Activated CD8-positive, alpha-beta memory T cell treated with anti-CD3 and anti-CD28 coated beads, Interleukin-2, amount 50 U/mL, for 48 hours (primary cell): ENCODE measurements around the gene TPPP.
"Not testable (repeated sequence)": the region's sequence is repeated elsewhere in the genome, so short reads cannot be mapped to it uniquely, and the experiment has no call there.

ENCODE experiments used
- DNase-seq: peaks from one replicate; pipeline ENCODE4 v3.0.0-alpha.2; 2020

Gene TPPP

DNA sequence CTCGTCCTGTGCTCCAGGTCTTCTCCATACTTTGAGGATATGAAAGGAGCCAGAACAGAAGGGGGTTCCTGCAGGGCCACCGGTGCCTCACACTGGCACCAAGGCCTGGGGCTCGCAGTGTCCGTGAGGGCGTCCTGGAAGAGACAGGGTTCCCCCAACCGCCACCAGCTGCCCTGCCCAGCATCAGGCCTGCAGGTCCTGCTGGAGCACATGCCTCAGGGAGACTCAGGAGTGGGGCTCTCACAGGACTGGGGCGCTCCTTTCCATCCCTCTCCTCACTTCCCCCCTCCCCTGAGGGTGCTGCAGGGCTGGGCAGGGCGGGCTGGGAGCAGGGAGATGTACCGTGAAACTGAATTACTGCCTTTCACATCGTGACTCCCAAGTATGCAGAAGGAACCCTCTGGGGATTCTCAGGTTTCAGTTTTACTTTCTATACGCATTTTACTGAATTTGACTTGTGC is 49.3 kb downstream of the TPPP start:
- no peak for DNase-seq

DNA sequence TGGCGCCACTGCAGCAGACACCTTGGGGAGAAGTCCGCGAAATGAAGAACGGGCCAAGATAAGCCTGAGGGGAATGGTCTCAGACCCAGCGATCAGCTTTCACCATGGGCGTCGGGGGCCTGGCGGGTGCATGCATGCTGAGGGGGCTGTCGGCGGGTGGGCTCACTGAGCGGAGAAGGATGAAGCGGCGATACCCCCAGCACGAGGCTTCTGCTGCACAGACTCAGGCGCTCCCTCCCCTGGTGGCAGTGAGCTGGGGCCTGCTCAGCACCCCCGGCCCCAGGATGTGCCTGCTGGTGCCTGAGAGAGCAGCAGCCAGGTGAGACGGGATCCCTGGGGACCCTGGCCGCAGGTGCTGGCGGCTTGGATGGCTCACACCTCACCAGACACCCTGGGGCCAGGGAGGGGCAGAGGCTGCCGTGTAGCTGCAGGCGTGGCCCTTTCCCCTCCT is 49.8 kb downstream of the TPPP start:
- DNase-seq = no peak

DNA sequence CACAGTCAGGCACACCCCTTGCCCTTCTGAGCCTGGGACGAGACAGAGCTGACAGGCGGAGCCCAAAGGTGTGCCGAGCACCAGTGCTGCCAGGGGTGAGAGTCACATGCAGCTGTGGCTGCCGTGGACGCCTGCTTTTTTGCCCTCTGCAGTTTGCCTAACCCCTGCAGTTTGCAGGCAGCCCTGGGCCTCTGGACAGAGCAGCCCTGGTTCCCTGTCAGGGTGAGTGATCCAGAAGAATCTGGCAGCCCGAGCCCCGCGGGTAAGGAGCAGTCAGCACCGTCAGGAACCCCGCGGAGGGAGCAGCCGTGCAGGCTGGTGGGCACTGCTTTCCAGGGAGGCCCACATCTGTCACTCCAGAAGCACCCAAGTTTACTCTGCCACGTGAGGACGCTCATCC is 50.7 kb downstream of the TPPP start:
- no peak for DNase-seq

DNA sequence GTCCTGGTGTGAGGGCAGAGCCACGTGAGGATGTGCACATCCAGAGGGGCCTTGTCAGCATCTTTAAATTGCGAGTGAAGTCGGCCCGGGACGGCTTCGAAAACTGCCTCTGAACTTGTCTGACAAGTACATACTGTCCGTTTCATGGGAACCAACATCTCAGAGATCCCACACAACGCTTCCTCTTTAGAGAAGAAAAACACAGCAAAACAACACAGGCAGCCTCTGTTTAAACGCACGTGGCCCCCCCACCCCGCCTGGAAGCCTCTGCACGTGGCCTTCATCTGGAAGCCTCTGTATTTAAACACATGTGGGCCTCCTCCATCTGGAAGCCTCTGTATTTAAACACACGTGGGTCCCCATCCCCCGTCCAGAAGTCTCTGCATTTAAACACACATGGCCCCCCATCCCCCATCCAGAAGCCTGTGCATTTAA is 51.8 kb downstream of the TPPP start:
- DNase-seq = no peak

DNA sequence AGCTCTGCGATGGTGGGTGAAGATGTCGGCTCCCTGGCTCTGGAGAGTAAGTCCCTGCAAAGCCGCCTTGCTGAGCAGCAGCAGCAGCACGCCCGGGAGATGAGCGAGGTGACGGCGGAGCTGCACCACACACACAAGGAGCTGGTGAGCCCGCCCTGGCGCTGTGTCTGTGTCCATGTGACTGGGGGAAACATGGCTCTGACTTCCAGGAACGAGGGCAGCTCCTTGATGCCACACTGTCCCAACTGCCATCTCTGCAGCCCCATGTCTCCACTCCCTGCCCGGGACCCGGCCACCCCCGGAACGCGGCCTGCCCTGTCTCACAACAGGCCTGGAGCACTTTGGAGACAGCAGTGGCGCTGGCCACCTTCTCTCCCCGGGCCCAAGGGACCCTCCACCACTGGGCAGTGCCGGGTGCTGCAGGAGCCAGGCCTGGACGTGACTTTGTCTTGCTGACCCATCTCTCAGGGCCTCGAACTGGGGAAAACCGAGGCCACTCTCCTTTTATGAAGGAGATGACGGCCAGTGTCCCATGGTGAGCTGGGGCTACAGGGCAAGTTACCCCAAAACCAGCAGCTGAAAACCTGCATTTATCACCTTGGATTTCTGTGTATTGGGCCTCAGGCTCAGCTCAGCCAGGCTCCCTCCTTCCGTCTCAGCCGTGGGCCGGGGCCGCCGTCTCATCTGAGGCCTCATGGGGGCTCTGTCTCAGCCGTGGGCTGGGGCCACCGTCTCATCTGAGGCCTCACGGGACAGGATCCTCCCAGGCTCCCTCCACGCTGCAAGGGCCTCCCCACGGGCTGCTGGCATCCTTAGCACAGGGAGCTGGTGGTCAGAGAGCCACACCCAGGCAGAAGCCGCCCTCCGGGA is 52.5 kb downstream of the TPPP start:
- DNase-seq = no peak

DNA sequence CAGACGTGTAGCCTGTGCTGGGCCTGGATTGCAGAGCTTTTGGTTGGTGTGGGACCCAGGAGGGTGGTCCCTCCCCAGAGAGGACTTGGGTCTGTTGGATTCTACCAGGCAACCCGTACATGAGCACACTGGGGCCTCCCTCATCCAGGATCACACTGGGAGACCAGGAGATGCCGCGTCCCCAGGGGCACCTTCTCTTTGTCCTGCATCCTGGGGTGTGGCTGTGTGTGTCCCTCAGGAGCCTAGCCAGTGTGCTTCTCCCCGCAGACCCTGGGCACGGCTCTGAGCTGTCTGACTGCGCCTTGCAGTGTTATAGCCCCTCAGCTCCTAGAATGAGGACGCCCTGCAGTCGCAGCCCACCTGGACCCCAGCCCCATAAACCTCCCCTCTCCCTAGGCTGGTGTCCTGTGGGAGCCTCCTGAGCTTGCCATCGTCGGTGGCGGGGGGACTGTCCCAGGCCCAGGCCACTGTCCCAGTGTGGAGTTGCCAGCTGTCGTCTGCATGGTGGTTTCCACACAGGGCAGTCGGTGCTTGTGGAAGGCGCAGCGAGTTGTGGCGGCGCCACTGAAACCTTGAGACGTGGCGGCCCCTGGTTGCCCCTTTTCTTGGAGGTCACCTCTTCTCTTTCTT is 53.5 kb downstream of the TPPP start:
- DNase-seq = no peak

DNA sequence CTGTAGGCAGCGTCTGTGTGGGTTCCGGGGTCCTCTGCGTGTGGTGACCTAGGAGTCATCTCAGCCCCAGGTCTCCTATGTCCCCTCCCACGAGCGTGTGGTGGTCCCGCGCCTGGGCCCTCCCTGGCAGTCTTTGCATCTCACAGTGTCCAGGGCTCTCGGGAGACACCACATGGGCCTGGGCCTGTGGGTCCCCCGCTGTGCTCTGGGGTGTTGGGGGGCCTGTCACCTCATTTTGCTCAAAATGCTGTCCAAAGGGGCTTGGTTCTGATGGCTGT is 54.0 kb downstream of the TPPP start:
- no peak for DNase-seq

DNA sequence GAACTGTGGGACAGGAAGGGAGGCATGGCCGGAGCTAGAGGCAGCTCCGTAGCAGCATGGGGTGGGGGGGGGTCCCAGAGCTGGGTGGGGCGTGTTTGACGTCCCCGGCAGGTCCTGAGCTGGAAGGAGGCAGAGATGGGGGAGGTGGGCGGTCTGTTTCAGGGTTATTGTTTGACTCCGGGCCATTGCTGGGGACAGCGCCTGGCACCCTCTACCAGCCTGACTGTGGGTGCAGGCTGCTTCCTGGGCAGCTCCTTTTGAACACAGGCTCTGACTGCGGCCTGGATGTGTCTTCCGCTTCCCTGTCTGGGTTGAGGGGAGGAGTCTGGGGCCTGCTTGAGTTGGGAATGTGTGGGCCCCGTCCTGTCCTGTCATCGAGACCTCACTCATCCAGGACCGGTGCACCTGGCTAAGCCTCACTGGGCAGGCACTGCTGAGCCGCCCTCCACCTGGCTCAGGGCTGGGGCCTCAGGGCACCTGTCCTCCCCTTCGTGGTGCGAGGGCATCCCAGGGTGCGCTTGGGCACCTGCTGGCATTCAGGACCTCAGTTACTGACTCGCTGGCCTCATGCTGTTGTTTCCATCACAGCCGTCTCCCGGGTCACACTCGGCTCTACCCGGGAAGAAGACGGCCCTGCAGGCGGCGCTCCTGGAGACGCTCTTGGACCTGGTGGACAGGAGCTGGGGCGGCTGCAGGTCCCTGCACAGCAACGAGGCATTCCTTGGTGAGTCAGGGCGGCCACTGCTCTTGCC is 54.5 kb downstream of the TPPP start:
- DNase-seq = no peak

DNA sequence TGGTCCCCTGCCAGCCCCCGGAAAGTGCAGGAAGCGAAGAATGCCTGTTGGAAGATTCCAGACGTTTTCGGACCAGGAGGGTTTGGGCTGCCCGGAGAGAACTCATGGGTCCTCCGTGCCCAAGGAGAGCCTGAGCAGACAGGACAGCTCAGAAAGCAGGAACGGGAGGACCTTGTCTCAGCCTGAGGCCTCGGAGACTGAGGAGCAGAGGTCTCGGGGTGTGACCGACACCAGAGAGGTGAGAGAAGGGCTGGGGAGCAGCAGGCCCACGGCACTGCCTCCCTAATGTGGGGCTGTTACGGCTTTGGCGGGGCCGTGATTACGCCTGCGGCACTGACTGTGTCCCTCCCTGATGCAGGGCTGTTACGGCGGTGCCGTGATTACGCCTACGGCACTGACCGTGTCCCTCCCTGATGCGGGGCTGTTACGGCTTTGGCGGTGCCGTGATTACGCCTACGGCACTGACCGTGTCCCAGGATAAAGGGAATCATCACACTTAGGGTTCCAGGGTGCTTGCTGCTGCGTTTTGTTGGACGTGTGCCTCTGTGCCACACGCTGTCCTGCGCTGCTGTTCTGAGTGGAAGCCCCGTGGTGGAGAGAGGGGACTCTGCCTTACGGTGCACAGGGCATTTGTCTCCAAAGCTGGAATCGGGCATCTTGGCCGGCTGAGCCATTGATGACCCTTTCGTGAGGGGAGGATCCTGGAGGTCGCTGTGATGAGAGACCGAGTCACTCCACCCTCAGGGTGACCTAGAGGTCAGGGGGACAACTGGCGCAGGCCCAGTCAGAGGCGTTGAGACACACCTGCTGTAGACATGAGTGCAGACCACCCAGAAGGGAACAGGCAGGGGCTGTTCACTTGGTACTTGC is 55.3 kb downstream of the TPPP start:
- no peak for DNase-seq

DNA sequence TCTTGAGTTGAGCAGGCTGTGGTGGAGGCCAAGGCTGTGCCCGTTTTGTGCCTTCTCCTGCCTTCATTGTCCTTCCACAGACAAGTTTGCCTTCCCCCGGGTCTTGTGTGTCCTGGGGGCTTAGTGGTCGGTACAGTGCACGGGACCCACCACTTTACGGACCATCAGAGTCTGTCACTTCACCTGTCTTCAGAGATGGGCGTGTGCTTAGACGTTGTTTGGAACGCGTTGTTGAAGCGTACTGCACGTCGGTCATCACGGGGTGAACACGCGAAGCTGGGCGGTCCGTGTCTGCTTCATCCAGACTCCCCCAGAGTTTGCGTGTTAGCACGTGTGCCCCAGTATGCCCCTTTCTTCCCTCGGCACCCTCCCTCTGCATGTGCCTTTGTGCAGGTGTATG is 56.2 kb downstream of the TPPP start:
- DNase-seq = no peak

DNA sequence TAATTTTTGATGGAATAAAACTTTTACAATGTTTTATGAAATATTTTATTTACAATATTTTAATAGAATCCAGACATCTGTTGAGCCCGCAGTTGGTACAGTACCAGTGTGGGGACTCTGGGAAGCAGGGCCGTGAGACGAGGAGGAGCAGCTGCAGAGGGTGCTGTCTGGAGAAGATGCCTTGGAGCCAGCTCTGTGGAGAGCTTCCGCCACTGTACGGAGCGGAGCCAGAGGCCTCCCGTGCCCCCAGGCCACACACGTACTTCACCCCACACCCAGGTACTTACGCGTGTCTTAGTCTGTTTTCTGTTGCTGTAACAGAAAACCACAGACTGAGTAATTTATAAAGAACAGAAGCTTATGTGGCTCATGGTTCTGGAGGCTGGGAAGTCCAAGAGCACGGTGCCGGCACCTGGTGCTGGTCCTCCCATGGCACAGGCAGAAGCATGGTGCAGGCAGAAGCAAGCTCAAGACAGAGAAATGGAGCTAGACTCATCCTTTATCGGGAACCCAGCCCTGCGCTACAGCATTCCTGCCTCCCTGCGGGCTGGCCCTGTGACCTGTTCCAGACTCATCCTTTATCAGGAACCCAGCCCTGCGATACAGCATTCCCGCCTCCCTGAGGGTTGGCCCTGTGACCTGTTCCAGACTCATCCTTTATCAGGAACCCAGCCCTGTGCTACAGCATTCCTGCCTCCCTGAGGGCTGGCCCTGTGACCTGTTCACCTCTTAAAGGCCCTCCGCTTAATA is 57.7 kb downstream of the TPPP start:
- no peak for DNase-seq

DNA sequence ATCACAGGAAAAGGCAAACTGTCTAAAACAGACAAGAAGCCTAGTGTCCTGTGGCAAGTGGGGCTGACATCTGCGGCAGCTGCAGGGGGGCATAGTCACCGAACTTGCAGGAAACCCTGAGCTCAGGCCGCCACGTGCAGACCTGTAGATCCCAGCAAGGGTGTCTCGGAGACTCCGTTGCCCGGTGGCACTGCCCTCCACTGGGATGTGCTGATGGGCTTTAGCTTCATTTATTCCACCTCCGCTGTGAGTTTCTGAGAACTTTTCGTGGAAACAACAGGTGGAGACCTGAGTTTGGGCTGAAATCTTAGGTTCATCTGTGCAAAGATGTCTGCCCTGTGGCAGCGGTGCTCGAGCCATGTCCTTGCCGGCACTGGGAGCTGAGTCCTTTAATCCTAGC is 59.0 kb downstream of the TPPP start:
- DNase-seq = no peak

DNA sequence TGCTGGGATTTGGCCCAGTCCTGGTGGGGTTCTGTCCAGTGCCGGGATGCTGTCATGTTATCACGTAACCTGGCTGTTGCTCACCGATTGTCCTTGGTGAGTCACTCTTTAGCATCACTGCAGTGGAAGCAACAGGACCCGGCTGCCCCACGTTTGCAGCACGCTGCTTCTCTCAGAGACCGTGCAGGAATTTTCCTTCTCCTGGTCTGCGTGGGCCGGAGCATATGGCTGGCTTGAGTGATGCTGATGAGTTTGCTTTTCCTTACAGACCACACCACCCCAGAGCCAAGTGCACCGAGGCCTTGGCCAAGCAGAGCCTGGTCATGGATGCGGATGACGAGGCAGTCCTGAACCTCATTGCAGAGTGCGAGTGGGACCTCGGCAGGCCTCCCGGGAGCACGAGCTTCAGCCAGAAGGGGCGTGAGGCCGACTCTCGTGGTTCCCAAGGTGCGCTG is 59.6 kb downstream of the TPPP start:
- no peak for DNase-seq

DNA sequence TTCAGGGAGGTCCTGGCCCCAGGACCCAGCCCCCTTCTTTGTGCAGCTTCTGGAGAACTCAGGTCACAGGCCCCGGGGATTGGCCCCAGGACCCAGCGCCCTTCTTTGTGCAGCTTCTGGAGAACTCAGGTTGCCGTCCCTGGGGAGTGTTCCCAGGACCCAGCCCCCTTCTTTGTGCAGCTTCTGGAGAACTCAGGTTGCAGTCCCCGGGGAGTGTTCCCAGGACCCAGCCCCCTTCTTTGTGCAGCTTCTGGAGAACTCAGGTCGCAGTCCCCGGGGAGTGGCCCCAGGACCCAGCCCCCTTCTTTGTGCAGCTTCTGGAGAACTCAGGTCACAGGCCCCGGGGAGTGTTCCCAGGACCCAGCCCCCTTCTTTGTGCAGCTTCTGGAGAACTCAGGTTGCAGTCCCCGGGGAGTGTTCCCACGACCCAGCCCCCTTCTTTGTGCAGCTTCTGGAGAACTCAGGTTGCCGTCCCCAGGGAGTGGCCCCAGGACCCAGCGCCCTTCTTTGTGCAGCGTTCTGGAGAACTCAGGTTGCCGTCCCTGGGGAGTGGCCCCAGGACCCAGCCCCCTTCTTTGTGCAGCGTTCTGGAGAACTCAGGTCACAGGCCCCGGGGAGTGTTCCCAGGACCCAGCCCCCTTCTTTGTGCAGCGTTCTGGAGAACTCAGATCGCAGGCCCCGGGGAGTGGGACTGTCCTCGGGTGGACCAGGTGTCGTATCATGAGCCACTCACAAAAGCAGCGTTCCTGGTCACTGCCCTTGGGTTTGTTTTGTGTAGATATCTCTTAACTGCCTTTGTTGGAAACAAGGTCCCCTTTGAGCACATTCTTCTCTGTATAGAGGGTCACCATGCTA is 64.6 kb downstream of the TPPP start:
- DNase-seq = not testable (repeated sequence)

DNA sequence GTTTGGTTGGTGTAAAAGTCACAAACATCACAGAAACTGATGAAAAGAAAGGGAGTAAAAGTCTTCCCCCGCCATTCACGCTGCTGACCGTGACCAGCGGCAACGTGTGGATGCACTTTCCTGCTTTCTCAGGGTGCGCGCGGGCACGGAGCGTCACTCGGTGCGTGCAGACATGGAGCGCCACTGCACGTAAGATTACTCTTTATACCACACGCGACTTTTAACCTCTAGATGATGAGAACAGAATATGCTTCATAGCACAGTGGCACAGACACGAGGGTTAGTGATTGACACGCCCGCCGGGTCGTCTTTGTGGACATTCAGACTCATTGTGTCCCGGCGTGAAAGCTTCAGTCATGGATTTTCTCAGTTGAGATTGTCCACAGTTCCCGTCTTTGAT is 65.3 kb downstream of the TPPP start:
- no peak for DNase-seq

DNA sequence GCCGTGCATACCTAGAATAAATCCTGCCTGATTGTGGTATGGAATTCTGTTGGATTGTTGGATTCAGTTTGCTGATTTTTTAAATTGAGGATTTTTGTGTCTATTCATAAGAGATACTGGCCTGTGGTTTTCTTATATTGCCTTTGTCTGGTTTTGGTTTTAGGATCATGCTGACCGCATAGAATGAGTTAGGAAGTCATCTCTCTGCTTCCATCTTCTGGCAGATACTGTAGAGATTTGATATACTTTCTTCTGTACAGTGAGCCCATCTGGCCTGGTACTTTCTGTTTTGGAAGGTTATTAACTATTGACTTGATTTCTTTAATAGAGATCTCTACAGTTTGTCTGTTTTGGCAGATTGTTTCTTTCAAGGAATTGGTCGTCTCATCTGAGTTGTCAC is 66.3 kb downstream of the TPPP start:
- DNase-seq = no peak

DNA sequence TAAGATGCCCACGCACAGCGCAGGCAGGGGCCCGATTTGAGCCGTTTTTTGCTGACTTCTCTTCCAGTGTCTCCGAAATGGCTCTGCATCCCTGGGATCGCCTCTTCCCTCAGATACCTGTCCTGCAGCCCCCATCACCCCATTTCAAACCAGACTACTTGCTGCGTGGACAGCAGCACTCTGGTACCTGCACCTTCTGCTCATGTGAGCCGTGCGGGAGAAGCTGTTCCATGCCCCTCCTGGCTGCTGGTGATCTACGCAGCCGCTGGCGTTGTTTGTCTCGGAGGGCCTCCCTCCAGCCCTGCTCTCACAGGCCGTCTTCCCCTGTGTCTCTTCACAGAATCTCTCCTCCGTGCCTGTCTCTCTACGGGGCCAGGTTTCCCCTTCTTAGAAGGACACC is 67.6 kb downstream of the TPPP start:
- no peak for DNase-seq

DNA sequence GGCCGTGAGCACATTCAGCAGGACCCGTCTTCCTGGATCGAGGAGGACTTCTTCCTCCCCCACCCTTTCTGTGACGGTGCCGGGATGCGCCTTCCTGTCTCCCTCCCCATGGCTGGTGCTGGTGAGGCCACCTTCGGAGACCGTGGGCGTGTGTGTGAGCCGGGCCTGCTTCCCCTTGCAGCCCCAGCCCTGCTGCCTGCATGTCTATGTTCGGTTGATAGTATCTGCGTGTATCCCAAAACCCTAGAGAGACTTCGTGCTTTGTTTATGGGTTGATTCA is 68.3 kb downstream of the TPPP start:
- no peak for DNase-seq

DNA sequence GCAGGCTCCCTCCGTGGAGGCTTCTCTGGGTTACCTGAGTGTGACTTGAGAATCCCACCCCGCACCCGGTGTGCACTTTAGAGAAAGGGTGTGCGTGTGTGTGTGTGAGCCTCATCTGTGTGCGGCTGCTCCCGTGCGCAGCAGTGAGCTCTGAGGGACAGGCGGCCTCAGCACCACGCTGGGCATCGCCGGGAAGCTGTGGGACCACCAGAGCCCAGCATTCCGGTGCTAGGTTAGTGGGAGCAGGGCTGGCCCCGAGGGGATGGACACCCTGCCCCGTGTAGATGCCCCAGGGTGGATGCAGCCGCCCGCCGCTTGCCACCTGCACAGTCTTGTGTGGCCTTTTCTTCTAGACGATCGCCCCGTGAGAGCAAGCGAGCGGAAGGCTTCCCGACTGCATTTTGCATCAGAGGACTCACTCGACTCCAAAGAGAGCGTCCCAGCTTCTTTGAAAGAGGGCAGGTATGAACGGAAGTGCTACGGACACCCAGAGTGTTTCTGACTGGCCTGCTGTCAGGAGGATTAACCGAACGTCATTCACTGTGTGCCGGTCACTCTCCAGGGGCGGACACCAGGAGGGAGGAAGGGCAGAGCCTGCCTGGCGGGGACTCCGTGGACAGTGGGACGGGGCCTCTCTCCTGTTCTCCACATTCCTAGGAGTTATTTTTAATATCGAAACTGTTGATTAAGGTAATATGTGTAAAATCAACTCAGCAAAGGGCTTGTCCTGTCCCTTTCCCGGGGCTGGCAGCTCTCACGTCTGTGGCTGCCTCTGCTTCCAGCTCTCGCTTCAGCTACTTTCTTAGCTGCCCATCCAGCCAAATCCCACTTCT is 68.8 kb downstream of the TPPP start:
- DNase-seq = no peak

DNA sequence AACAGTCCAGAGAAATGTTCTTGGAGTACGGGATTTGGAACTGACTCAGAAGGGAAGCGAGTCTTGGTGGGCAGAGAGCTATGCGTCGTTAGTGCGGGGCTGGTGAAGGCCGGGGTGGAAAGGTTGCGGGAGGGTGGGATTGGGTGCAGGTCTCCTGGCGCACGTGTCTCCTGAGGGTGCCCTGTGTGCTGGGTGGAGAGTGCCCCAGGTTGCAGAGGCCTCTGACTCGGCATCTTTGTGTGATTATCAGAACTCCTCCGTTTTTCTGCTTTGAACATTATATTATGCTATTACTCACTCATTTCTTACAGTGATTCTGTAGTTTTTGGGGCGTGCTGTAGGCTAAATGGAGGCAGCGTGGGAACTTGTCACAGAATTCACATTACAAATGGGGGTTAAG is 69.6 kb downstream of the TPPP start:
- no peak for DNase-seq
